ENCODE results near the gene CD36.

- no peak for TF ChIP-seq EZH2phosphoT487 (IDR thresholded peaks at IDR 0.05; ENCODE audit: low read depth)
- no peak for TF ChIP-seq CTCF (IDR thresholded peaks at IDR 0.05; ENCODE audit: low read depth, low read length)
Observed at GRCh38 chr7:80644054-80644453, 5.6 kb downstream of the CD36 start.
